GM18498 (cell line): Measurements from ENCODE around the gene GRM1.

Experiments
- ATAC-seq: cut with Tn5 transposase; IDR thresholded peaks from one replicate; pipeline ENCODE4 v1.9.1; 2021; ENCODE audit warnings: mild to moderate bottlenecking, moderate library complexity; ENCODE audit not compliant: unreplicated experiment

GRM1 gene

GRCh38 chr6:146310628-146311027 lies 281.8 kb downstream of the GRM1 start:
- no peak for ATAC-seq

- no peak for ATAC-seq
These were observed 282.2 kb downstream of the GRM1 start for GRCh38 chr6:146311079-146311478.

- ATAC-seq, result no peak
These were observed 283.7 kb downstream of the GRM1 start for GRCh38 chr6:146312608-146313007.

- no peak for ATAC-seq
These were observed 286.7 kb downstream of the GRM1 start for GRCh38 chr6:146315381-146316174.

- ATAC-seq, result no peak
These were observed 287.3 kb downstream of the GRM1 start for GRCh38 chr6:146316175-146316495.

GRCh38 chr6:146331013-146331412 lies 302.2 kb downstream of the GRM1 start:
- no peak for ATAC-seq

- no peak for ATAC-seq
These were observed 306.5 kb downstream of the GRM1 start for GRCh38 chr6:146335336-146335735.

- ATAC-seq, result no peak
These were observed 307.3 kb downstream of the GRM1 start for GRCh38 chr6:146336191-146336590.

- ATAC-seq, result no peak
These were observed 308.5 kb downstream of the GRM1 start for GRCh38 chr6:146337376-146337775.

- no peak for ATAC-seq
These were observed 310.9 kb downstream of the GRM1 start for GRCh38 chr6:146339716-146340115.

- no peak for ATAC-seq
These were observed 312.8 kb downstream of the GRM1 start for GRCh38 chr6:146341493-146342230.

- no peak for ATAC-seq
These were observed 316.7 kb downstream of the GRM1 start for GRCh38 chr6:146345598-146345997.

GRCh38 chr6:146347090-146347489 lies 318.2 kb downstream of the GRM1 start:
- no peak for ATAC-seq

- ATAC-seq, result no peak
These were observed 318.8 kb downstream of the GRM1 start for GRCh38 chr6:146347690-146348089.

- no peak for ATAC-seq
These were observed 322.2 kb downstream of the GRM1 start for GRCh38 chr6:146351018-146351417.

- no peak for ATAC-seq
These were observed 323.3 kb downstream of the GRM1 start for GRCh38 chr6:146352163-146352562.

GRCh38 chr6:146354451-146354850 lies 325.6 kb downstream of the GRM1 start:
- ATAC-seq, result no peak

GRCh38 chr6:146355521-146356100 lies 326.7 kb downstream of the GRM1 start:
- no peak for ATAC-seq

- peak; percentile 83 for ATAC-seq
These were observed 328.9 kb downstream of the GRM1 start for GRCh38 chr6:146357578-146358430.

GRCh38 chr6:146358431-146359046 lies 329.7 kb downstream of the GRM1 start:
- ATAC-seq, result no peak

- ATAC-seq, result no peak
These were observed 330.3 kb downstream of the GRM1 start for GRCh38 chr6:146359131-146359530.
